ENCODE data around the gene MYPOP. TPM values are rescaled to one million over a fixed set of nuclear protein-coding genes. Genes with fewer than 3 reads are reported as not detected.

MYPOP gene
- total and polyA plus RNA-seq, 3 experiments from 2014 or later: 0.46 to 5.8 (median 4.9) TPM

DNA sequence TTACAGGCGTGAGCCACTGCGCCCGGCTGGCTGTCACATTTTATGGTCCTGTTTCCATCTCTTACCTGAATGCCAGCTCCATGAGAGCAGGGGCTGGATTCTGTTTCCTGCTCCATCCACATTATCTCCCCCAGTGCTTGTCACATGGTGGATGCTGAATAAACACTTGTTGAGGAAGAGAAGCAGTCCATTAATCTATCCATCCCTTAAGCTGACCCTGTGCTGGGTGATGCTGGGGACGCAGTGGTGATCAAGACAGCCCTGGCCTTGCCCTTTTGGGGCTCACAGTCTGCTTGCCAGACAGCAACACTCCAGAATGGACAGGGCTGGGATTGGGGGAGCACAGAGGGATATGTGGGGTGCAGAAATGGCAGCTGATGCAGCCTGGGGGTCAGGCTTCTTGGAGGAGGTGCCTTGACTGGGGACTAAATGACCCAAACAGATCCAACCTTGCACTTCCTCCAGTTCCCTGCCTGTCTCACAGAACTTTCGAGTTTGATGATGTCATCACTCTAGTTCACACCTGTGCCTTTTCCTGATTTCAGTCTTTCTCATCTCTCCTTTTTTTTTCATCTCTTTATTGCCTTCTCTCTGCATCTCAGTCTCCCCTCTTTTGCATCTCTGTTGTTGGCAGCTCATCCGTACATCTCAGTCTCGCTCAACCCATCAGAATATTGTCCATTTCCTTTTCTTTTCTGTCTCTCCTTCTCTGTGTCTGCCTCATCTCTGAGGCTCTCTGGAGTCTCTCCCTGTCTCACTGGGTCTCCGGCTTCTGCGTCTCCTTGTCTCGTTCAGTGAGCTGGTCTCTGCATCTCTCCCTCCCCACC is 21.1 kb downstream of the MYPOP start:
- no peak overlapping the region for H3K4me3 ChIP-seq (ENCODE audit: low read length)
- peaks cover 37% of the 10 kb centered on the region for H3K4me1 ChIP-seq (ENCODE audit: insufficient read depth, low read length)
- Mint-ChIP-seq H3K36me3 (peaks cover 0 to 14% (median 4%) of the 10 kb centered on the region in 3 donors), H3K4me3 (no peak overlapping the region), H3K27ac (peak overlapping the region in 1 of 8 donors; percentile 24), H3K9me3 (no peaks in the 10 kb centered on the region), H3K4me1 (peaks cover 23 to 34% (median 23%) of the 10 kb centered on the region in 3 donors), H3K27me3 (peaks cover 17 to 19% of the 10 kb centered on the region in 2 donors)
- no peaks in the 10 kb centered on the region for H3K9me3 ChIP-seq (ENCODE audit: low read length)
- no peak overlapping the region for H3K27ac ChIP-seq (ENCODE audit: low read depth, low read length)
- H3K27me3 ChIP-seq (ENCODE audit: insufficient read depth, low read length, poor library complexity, severe bottlenecking): peaks cover 2% of the 10 kb centered on the region
- no peaks in the 10 kb centered on the region for H3K36me3 ChIP-seq (ENCODE audit: insufficient read depth, low read length)
- ChIA-PET CTCF (interaction anchor here (0.6 to 1.8 kb wide), 5 partner anchors 11 to 453 kb away, joined by 3 to 14 read pairs (median 6); partner anchors contain the start of genes FOXA3, MYPOP, SIX5 and SYMPK), POLR2A (no interaction called here)
- DNase-seq: no peak

GRCh38 chr19:45879971-45880370 is 22.4 kb downstream of the MYPOP start:
- Histone ChIP-seq H3K36me3 (ENCODE audit: insufficient read depth, low read length) (no peaks in the 10 kb centered on the region), H3K4me3 (ENCODE audit: low read length) (no peak overlapping the region), H3K27ac (ENCODE audit: low read depth, low read length) (no peak overlapping the region), H3K4me1 (ENCODE audit: insufficient read depth, low read length) (peaks cover 36% of the 10 kb centered on the region), H3K27me3 (ENCODE audit: insufficient read depth, low read length, poor library complexity, severe bottlenecking) (peaks cover 2% of the 10 kb centered on the region), H3K9me3 (ENCODE audit: low read length) (no peaks in the 10 kb centered on the region)
- ChIA-PET POLR2A (interaction anchor here (1.2 kb wide), 1 partner anchor 17 kb away, joined by 6 read pairs; the partner anchor contains the start of gene SYMPK), CTCF (interaction anchor here (1.2 to 1.3 kb wide), 3 partner anchors 17 to 110 kb away, joined by 3 to 4 read pairs (median 4); partner anchors contain the start of genes SIX5 and SYMPK)
- H3K27ac Mint-ChIP-seq: no peak overlapping the region
- H3K27me3 Mint-ChIP-seq: peaks cover 20 to 32% of the 10 kb centered on the region in 2 donors
- H3K4me3 Mint-ChIP-seq: no peak overlapping the region
- no peaks in the 10 kb centered on the region for H3K9me3 Mint-ChIP-seq
- peaks cover 21 to 32% (median 27%) of the 10 kb centered on the region in 3 donors for H3K4me1 Mint-ChIP-seq
- peaks cover 0 to 10% (median 4%) of the 10 kb centered on the region in 3 donors for H3K36me3 Mint-ChIP-seq
- no peak for DNase-seq

DNA sequence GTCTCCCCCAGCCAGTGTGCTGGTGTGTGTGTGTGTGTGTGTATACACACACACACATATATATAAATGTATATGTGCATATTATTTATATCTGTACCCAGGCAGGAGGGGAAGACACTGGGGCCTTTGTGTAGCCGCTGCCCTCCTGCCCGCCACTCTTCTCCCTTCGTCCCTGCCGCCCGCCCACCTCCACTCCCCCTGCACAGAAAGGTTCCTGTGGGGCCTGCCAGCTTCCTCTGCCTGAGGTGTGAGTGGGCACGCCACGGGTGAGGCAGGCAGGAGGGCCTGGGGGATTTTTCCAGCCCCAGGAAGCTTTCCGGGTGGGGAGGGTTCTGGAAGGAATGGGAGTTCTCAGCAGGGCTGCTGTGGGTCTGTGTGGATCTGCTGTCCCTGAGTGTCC is 23.4 kb downstream of the MYPOP start:
- Mint-ChIP-seq H3K9me3 (no peaks in the 10 kb centered on the region), H3K4me1 (peaks cover 20 to 28% (median 27%) of the 10 kb centered on the region in 3 donors), H3K36me3 (peaks cover 0 to 10% (median 4%) of the 10 kb centered on the region in 3 donors), H3K27me3 (peaks cover 20 to 39% of the 10 kb centered on the region in 2 donors), H3K4me3 (peak overlapping the region in 1 of 7 donors; percentile 24), H3K27ac (no peak overlapping the region)
- CTCF ChIA-PET: interaction anchor here (1.1 to 1.3 kb wide), 4 partner anchors 15 to 110 kb away, joined by 3 to 4 read pairs (median 4); partner anchors contain the start of genes FOXA3, SIX5 and SYMPK
- H3K4me3 ChIP-seq (ENCODE audit: low read length): no peak overlapping the region
- H3K27ac ChIP-seq (ENCODE audit: low read depth, low read length): no peak overlapping the region
- no peaks in the 10 kb centered on the region for H3K36me3 ChIP-seq (ENCODE audit: insufficient read depth, low read length)
- POLR2A ChIA-PET: no interaction called here
- no peak for DNase-seq
- no peaks in the 10 kb centered on the region for H3K9me3 ChIP-seq (ENCODE audit: low read length)
- H3K4me1 ChIP-seq (ENCODE audit: insufficient read depth, low read length): peaks cover 29% of the 10 kb centered on the region
- peaks cover 2% of the 10 kb centered on the region for H3K27me3 ChIP-seq (ENCODE audit: insufficient read depth, low read length, poor library complexity, severe bottlenecking)

DNA sequence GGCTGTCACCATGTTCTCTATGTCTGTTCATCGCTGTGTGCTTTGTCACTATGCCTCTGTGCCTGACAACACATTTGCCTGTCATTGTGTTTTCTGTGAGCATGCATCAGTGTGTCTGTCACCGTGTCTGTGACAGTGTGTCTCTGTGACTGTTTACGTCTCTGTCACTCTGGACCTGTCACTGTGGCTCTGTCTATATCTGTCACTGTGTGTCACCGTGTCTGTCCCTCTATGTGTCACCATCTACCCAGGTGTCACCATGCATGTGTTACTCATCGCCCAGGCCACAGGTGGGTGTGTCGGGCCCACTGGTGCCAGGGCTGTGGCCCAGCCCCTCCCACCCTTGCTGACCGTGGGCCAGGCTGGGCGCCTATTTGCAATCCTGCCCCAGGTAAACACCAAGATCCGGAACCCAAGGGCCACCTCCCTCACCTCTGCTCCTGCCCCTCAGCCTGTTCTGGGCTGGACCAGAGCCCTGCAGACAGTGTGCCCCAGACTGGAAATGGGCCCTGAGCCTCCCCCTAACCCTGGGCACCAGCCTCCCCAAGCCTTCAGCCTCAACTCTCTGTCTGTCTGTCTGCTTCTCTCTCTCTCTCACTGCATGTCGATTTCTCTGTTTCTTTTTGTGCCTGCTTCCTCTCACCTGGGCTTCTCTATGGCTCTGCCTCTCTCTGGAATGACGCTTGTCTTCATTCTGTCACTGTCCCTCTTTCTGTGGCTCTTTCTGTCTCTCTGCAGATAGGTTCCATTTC is 24.2 kb downstream of the MYPOP start:
- peaks cover 2% of the 10 kb centered on the region for H3K27me3 ChIP-seq (ENCODE audit: insufficient read depth, low read length, poor library complexity, severe bottlenecking)
- ChIA-PET CTCF (interaction anchor here (1.1 to 1.2 kb wide), 2 partner anchors 14 to 61 kb away, joined by 3 to 4 read pairs; partner anchors contain the start of gene FOXA3), POLR2A (no interaction called here)
- DNase-seq: no peak
- H3K9me3 Mint-ChIP-seq: no peaks in the 10 kb centered on the region
- H3K36me3 Mint-ChIP-seq: peaks cover 0 to 3% (median 1%) of the 10 kb centered on the region in 3 donors
- no peak overlapping the region for H3K27ac ChIP-seq (ENCODE audit: low read depth, low read length)
- peaks cover 13 to 20% (median 19%) of the 10 kb centered on the region in 3 donors for H3K4me1 Mint-ChIP-seq
- peak overlapping the region in 1 of 8 donors; percentile 3 for H3K27ac Mint-ChIP-seq
- no peaks in the 10 kb centered on the region for H3K36me3 ChIP-seq (ENCODE audit: insufficient read depth, low read length)
- peaks cover 23% of the 10 kb centered on the region for H3K4me1 ChIP-seq (ENCODE audit: insufficient read depth, low read length)
- peaks cover 21 to 42% of the 10 kb centered on the region in 2 donors for H3K27me3 Mint-ChIP-seq
- H3K4me3 Mint-ChIP-seq: no peak overlapping the region
- no peak overlapping the region for H3K4me3 ChIP-seq (ENCODE audit: low read length)
- H3K9me3 ChIP-seq (ENCODE audit: low read length): no peaks in the 10 kb centered on the region

DNA sequence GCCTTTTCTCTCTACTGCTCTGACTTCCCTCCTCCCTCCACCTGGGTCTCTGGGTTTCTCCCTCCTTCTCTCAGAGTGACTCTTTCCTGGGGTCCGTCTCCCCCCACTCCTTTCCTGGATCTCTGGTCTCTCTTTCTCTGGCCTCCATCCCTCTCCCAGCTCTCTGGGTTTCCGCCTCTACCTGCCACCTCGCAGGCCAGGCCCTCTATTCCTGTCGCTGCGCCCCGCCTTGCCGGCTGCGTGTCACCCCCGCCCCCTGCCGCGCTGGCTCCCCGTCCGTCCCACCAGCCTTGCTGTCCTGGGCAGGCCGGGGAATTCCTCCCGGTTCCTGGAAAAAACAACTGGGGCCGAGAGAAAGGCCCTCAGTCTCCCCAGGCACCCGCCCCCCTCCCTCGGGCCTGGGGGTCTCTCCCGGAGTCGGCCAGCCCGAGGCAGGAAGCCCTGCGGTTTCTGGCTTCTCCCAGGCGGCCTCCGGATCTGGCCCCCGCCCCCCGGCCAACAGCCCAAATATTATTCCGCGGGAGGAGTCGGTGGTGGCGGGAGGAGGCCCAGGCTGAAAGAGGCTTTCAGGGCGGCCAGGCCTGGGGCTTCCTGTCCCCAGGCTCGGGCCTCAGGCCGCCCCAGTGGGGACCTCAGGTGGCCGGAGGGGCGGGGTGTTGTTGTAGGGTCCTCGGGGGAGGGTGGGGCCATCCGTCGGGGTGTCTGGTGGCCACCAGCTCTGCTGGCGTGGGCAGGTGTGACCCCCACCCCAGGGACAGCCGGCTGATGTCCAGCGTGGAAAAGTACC is 25.8 kb downstream of the MYPOP start:
- peak overlapping the region in 4 of 7 donors; percentile 0 to 73 (median 36) for H3K4me3 Mint-ChIP-seq
- peak overlapping the region; percentile 47 for H3K27ac ChIP-seq (ENCODE audit: low read depth, low read length)
- H3K27me3 Mint-ChIP-seq: peaks cover 23 to 42% of the 10 kb centered on the region in 2 donors
- POLR2A ChIA-PET: no interaction called here
- H3K36me3 ChIP-seq (ENCODE audit: insufficient read depth, low read length): no peaks in the 10 kb centered on the region
- peaks cover 10 to 16% (median 15%) of the 10 kb centered on the region in 3 donors for H3K4me1 Mint-ChIP-seq
- H3K27me3 ChIP-seq (ENCODE audit: insufficient read depth, low read length, poor library complexity, severe bottlenecking): peaks cover 2% of the 10 kb centered on the region
- peaks cover 10% of the 10 kb centered on the region for H3K4me1 ChIP-seq (ENCODE audit: insufficient read depth, low read length)
- H3K36me3 Mint-ChIP-seq: no peaks in the 10 kb centered on the region
- H3K9me3 Mint-ChIP-seq: no peaks in the 10 kb centered on the region
- no peak for DNase-seq
- H3K4me3 ChIP-seq (ENCODE audit: low read length): no peak overlapping the region
- CTCF ChIA-PET: no interaction called here
- no peaks in the 10 kb centered on the region for H3K9me3 ChIP-seq (ENCODE audit: low read length)
- peak overlapping the region in 5 of 8 donors; percentile 14 to 91 (median 59) for H3K27ac Mint-ChIP-seq

GRCh38 chr19:45876161-45876410 is 26.3 kb downstream of the MYPOP start:
- H3K4me3 ChIP-seq (ENCODE audit: low read length): no peak overlapping the region
- H3K27me3 ChIP-seq (ENCODE audit: insufficient read depth, low read length, poor library complexity, severe bottlenecking): peaks cover 2% of the 10 kb centered on the region
- peak overlapping the region in 6 of 8 donors; percentile 14 to 69 (median 37) for H3K27ac Mint-ChIP-seq

DNA sequence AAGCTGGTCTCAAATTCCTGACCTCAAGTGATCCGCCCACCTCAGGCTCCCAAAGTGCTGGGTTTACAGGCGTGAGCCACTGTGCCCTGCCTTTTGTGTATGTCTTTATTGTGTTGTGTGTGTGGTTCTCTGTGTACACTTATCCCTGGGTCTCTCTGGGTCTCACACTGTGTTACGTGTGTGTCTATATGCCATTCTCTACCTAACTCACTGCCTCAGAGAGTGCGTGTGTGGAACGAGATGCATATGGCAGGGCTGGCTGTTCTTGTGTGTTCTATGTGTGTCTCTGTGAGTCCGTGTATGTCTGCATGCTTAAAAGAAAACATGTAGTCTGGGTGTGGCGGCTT is 27.8 kb downstream of the MYPOP start:
- Mint-ChIP-seq H3K27me3 (peaks cover 19 to 42% of the 10 kb centered on the region in 2 donors), H3K9me3 (no peaks in the 10 kb centered on the region), H3K4me1 (peaks cover 10 to 16% (median 15%) of the 10 kb centered on the region in 3 donors), H3K27ac (no peak overlapping the region), H3K4me3 (no peak overlapping the region), H3K36me3 (no peaks in the 10 kb centered on the region)
- POLR2A ChIA-PET: no interaction called here
- Histone ChIP-seq H3K4me1 (ENCODE audit: insufficient read depth, low read length) (peaks cover 10% of the 10 kb centered on the region), H3K4me3 (ENCODE audit: low read length) (no peak overlapping the region), H3K36me3 (ENCODE audit: insufficient read depth, low read length) (no peaks in the 10 kb centered on the region), H3K27ac (ENCODE audit: low read depth, low read length) (no peak overlapping the region), H3K9me3 (ENCODE audit: low read length) (no peaks in the 10 kb centered on the region), H3K27me3 (ENCODE audit: insufficient read depth, low read length, poor library complexity, severe bottlenecking) (peaks cover 2% of the 10 kb centered on the region)
- DNase-seq: no peak
- CTCF ChIA-PET: no interaction called here

More at GRCh38 chr19:45876161-45876410, 26.3 kb downstream of the MYPOP start:
- H3K9me3 ChIP-seq (ENCODE audit: low read length): no peaks in the 10 kb centered on the region
- peaks cover 10% of the 10 kb centered on the region for H3K4me1 ChIP-seq (ENCODE audit: insufficient read depth, low read length)
- Mint-ChIP-seq H3K36me3 (no peaks in the 10 kb centered on the region), H3K27me3 (peaks cover 23 to 42% of the 10 kb centered on the region in 2 donors), H3K9me3 (no peaks in the 10 kb centered on the region), H3K4me1 (peaks cover 10 to 16% (median 15%) of the 10 kb centered on the region in 3 donors), H3K4me3 (peak overlapping the region in 3 of 7 donors; percentile 0 to 73 (median 23))
- H3K27ac ChIP-seq (ENCODE audit: low read depth, low read length): peak overlapping the region; percentile 47
- ChIA-PET POLR2A (no interaction called here), CTCF (no interaction called here)
- DNase-seq: no peak
- no peaks in the 10 kb centered on the region for H3K36me3 ChIP-seq (ENCODE audit: insufficient read depth, low read length)
